Neural cell (in vitro differentiated cells): ENCODE measurements around the gene CSRNP3. TPM values are rescaled to one million over a fixed set of nuclear protein-coding genes. Genes with fewer than 3 reads are reported as not detected.

ENCODE experiments used
- H2AFZ ChIP-seq: fragments of 200-600, 300-800 bp; sonication (generic), shearing (Covaris generic); 2 replicates; pipeline ENCODE4 v1.6.0; 2014; ENCODE audit warnings: low read depth, mild to moderate bottlenecking, antibody characterized with exemption, low read length, moderate library complexity
- H3F3A ChIP-seq: fragments of 200-600 bp; shearing (Covaris generic); 2 replicates; pipeline ENCODE4 v1.6.1; 2016; ENCODE audit warnings: mild to moderate bottlenecking, moderate library complexity, mixed read lengths, antibody characterized with exemption, low read length; ENCODE audit not compliant: insufficient read depth, poor library complexity, severe bottlenecking
- H3K27ac ChIP-seq: fragments of 200-600, 300-800 bp; sonication (generic), shearing (Covaris generic); 2 replicates; pipeline ENCODE4 v1.5.1; 2014; ENCODE audit warnings: mild to moderate bottlenecking, low read length, moderate library complexity
- H3K27me3 ChIP-seq: fragments of 300-800, 200-600 bp; sonication (generic), shearing (Covaris generic); 2 replicates; pipeline ENCODE4 v1.6.0; 2014; ENCODE audit warnings: mild to moderate bottlenecking, low read depth, low read length, moderate library complexity; ENCODE audit not compliant: insufficient read depth
- H3K36me3 ChIP-seq: fragments of 300-800, 200-600 bp; sonication (generic), shearing (Covaris generic); 2 replicates; pipeline ENCODE4 v1.5.1; 2014; ENCODE audit warnings: mild to moderate bottlenecking, antibody characterized with exemption, low read length, moderate library complexity; ENCODE audit not compliant: insufficient read depth
- H3K4me2 ChIP-seq: fragments of 300-800, 200-600 bp; sonication (generic), shearing (Covaris generic); 2 replicates; pipeline ENCODE4 v1.6.0; 2014; ENCODE audit warnings: mild to moderate bottlenecking, low read length
- H3K4me3 ChIP-seq: fragments of 300-800, 200-600 bp; sonication (generic), shearing (Covaris generic); 2 replicates; pipeline ENCODE4 v1.5.1; 2014; ENCODE audit warnings: mild to moderate bottlenecking, low read length, moderate library complexity
- H3K79me2 ChIP-seq: fragments of 200-600 bp; shearing (Covaris generic); replicated peaks from 2 replicates; pipeline ENCODE4 v1.6.0; 2014; ENCODE audit warnings: mild to moderate bottlenecking, low read length, moderate library complexity; ENCODE audit not compliant: insufficient read depth
- H3K9ac ChIP-seq: fragments of 300-800, 200-600 bp; sonication (generic), shearing (Covaris generic); 2 replicates; pipeline ENCODE4 v1.6.1; 2016; ENCODE audit warnings: mild to moderate bottlenecking, low read length, mixed read lengths
- H3K9me2 ChIP-seq: fragments of 200-600 bp; shearing (Covaris generic); 2 replicates; pipeline ENCODE4 v1.6.1; 2016; ENCODE audit warnings: mild to moderate bottlenecking, low read length, mixed read lengths; ENCODE audit not compliant: insufficient read depth
- H3K9me3 ChIP-seq: fragments of 200-600, 300-800 bp; sonication (generic), shearing (Covaris generic); 2 replicates; pipeline ENCODE4 v1.6.1; 2016; ENCODE audit warnings: mild to moderate bottlenecking, mixed run types, low read length, moderate library complexity, mixed read lengths
- H4K20me1 ChIP-seq: fragments of 200-600 bp; shearing (Covaris generic); 2 replicates; pipeline ENCODE4 v1.6.1; 2016; ENCODE audit warnings: mild to moderate bottlenecking, mixed run types; ENCODE audit not compliant: insufficient read depth
- EP300 ChIP-seq: fragments of 450-650 bp; conservative IDR thresholded peaks from 2 replicates; pipeline ENCODE4 v1.6.1; 2014; ENCODE audit warnings: antibody characterized with exemption, mild to moderate bottlenecking, moderate library complexity; ENCODE audit not compliant: poor library complexity, severe bottlenecking
- EZH2 ChIP-seq: fragments of 200-600, 300-800 bp; shearing (Covaris generic), sonication (generic); IDR thresholded peaks from 2 replicates; pipeline ENCODE4 v1.6.1; 2014; ENCODE audit warnings: antibody characterized with exemption, low read length, borderline replicate concordance, mild to moderate bottlenecking; ENCODE audit not compliant: insufficient read depth, poor library complexity, severe bottlenecking
- MXI1 ChIP-seq: fragments of 450-650 bp; conservative IDR thresholded peaks from 2 replicates; pipeline ENCODE4 v1.6.1; 2014; ENCODE audit warnings: antibody characterized with exemption, mild to moderate bottlenecking; ENCODE audit not compliant: poor library complexity, severe bottlenecking
- POLR2AphosphoS5 ChIP-seq: IDR thresholded peaks from 2 replicates; pipeline ENCODE4 v1.6.1; 2012
- RAD21 ChIP-seq: fragments of 450-650 bp; conservative IDR thresholded peaks from 2 replicates; pipeline ENCODE4 v1.6.1; 2014; ENCODE audit warnings: antibody characterized with exemption, mild to moderate bottlenecking, moderate library complexity
- SMC3 ChIP-seq: fragments of 450-650 bp; conservative IDR thresholded peaks from 2 replicates; pipeline ENCODE4 v1.6.1; 2014; ENCODE audit warnings: antibody characterized with exemption, mild to moderate bottlenecking, moderate library complexity; ENCODE audit not compliant: poor library complexity
- TAF1 ChIP-seq: IDR thresholded peaks from 2 replicates; pipeline ENCODE4 v1.6.1; 2012; ENCODE audit warnings: low read depth
- polyA plus RNA-seq: library from polyadenylated mRNA; depleted of rRNA; stranded (reverse); fragments of >200 nt; gene quantifications from 2 replicates; pipeline ENCODE4 v1.2.3, GENCODE V29; 2014
- TF ChIP-seq, protein P1 (sequence below): IDR thresholded peaks from 2 replicates; pipeline ENCODE4 v1.6.1; 2012; ENCODE audit warnings: borderline replicate concordance
- TF ChIP-seq, protein P2 (sequence below): fragments of 450-650 bp; IDR thresholded peaks from 2 replicates; pipeline ENCODE4 v1.5.1; 2014; ENCODE audit warnings: antibody characterized with exemption, mild to moderate bottlenecking, moderate library complexity; ENCODE audit not compliant: poor library complexity, severe bottlenecking

The CSRNP3 gene
- polyA plus RNA-seq, 1 donor from 2014 or later: 66.6 TPM

DNA sequence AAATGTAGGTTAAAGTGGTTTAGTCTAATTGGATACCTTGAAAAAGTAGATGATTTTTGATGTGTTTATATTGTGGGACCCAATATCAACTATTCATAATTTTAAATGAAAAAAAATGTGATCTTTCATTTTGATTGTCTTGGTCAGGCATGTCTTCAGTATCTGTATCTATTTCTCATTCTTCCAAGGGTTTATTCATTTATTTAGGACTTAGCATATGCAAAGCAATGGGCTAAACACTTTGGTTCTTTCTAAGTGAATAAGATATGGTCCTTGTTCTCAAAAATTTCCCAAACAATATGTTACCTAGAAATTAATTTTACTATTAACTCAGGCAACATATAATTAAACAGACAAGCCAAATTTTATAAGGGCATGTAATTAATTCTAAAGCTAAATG lies 49.1 kb downstream of the CSRNP3 start:
- peaks cover 2% of the 10 kb centered on the region for H3F3A ChIP-seq
- H3K9me3 ChIP-seq: no peaks in the 10 kb centered on the region
- H3K27ac ChIP-seq: no peak overlapping the region
- no peak for TF ChIP-seq TAF1
- no peak overlapping the region for H2AFZ ChIP-seq
- H3K27me3 ChIP-seq: no peaks in the 10 kb centered on the region
- no peak overlapping the region for H3K4me2 ChIP-seq
- H3K36me3 ChIP-seq: no peaks in the 10 kb centered on the region
- peaks cover 9% of the 10 kb centered on the region for H3K79me2 ChIP-seq
- H3K4me3 ChIP-seq: no peak overlapping the region
- no peaks in the 10 kb centered on the region for H3K9me2 ChIP-seq
- no peaks in the 10 kb centered on the region for H4K20me1 ChIP-seq
- H3K9ac ChIP-seq: no peak overlapping the region

DNA sequence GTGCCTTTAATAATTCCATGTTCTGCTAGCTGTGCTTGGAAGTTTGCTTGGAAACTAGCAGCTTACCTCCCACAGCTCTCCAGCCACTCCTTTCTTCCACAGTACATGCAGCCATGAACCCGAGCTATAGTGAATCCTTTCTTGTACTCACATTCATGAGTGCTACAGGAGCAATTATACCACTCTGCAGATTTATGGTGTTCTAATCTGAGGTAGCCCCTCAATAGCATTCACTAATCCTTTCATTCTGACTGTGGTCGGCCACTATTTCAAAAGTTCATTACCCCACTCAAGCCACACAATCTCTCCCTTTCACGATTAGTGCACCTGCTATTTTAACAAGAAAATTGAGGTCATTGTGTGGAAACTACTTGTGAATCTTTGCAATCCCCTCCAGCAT lies 53.2 kb downstream of the CSRNP3 start:
- Histone ChIP-seq H3K79me2 (peaks cover 5% of the 10 kb centered on the region), H3K4me2 (no peak overlapping the region), H4K20me1 (no peaks in the 10 kb centered on the region), H3F3A (peaks cover 4% of the 10 kb centered on the region), H3K9me2 (no peaks in the 10 kb centered on the region), H3K27me3 (no peaks in the 10 kb centered on the region), H3K9me3 (no peaks in the 10 kb centered on the region), H3K9ac (no peak overlapping the region), H3K27ac (no peak overlapping the region), H3K36me3 (no peaks in the 10 kb centered on the region), H2AFZ (no peak overlapping the region), H3K4me3 (no peak overlapping the region)
- TF ChIP-seq TAF1 (no peak), EP300 (no peak), RAD21 (no peak), SMC3 (no peak), EZH2 (no peak), POLR2AphosphoS5 (no peak), MXI1 (no peak)
- TF ChIP-seq, protein P1, sequence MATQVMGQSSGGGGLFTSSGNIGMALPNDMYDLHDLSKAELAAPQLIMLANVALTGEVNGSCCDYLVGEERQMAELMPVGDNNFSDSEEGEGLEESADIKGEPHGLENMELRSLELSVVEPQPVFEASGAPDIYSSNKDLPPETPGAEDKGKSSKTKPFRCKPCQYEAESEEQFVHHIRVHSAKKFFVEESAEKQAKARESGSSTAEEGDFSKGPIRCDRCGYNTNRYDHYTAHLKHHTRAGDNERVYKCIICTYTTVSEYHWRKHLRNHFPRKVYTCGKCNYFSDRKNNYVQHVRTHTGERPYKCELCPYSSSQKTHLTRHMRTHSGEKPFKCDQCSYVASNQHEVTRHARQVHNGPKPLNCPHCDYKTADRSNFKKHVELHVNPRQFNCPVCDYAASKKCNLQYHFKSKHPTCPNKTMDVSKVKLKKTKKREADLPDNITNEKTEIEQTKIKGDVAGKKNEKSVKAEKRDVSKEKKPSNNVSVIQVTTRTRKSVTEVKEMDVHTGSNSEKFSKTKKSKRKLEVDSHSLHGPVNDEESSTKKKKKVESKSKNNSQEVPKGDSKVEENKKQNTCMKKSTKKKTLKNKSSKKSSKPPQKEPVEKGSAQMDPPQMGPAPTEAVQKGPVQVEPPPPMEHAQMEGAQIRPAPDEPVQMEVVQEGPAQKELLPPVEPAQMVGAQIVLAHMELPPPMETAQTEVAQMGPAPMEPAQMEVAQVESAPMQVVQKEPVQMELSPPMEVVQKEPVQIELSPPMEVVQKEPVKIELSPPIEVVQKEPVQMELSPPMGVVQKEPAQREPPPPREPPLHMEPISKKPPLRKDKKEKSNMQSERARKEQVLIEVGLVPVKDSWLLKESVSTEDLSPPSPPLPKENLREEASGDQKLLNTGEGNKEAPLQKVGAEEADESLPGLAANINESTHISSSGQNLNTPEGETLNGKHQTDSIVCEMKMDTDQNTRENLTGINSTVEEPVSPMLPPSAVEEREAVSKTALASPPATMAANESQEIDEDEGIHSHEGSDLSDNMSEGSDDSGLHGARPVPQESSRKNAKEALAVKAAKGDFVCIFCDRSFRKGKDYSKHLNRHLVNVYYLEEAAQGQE: no peak
- TF ChIP-seq, protein P2, sequence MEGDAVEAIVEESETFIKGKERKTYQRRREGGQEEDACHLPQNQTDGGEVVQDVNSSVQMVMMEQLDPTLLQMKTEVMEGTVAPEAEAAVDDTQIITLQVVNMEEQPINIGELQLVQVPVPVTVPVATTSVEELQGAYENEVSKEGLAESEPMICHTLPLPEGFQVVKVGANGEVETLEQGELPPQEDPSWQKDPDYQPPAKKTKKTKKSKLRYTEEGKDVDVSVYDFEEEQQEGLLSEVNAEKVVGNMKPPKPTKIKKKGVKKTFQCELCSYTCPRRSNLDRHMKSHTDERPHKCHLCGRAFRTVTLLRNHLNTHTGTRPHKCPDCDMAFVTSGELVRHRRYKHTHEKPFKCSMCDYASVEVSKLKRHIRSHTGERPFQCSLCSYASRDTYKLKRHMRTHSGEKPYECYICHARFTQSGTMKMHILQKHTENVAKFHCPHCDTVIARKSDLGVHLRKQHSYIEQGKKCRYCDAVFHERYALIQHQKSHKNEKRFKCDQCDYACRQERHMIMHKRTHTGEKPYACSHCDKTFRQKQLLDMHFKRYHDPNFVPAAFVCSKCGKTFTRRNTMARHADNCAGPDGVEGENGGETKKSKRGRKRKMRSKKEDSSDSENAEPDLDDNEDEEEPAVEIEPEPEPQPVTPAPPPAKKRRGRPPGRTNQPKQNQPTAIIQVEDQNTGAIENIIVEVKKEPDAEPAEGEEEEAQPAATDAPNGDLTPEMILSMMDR: no peak

DNA sequence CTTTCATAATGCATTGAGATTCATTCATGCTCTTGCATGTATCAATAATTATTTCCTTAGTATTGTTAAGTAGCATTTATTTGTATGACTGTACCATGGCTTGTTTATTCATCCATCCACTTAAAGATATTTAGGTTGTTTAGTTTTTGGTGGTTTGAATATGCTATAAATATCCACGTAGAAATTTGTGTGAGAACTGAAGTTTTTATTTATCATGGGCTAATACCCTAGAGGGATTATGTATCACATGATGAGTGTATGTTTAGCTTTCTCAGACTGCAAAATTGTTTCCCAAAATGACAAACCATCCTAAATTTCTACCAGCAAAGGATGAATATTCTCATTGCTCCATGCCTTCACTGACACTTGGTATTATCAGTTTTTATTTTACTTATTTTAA lies 55.2 kb downstream of the CSRNP3 start:
- no peak overlapping the region for H2AFZ ChIP-seq
- H3K27me3 ChIP-seq: no peaks in the 10 kb centered on the region
- H3K4me3 ChIP-seq: no peak overlapping the region
- no peak overlapping the region for H3K9ac ChIP-seq
- no peaks in the 10 kb centered on the region for H4K20me1 ChIP-seq
- TF ChIP-seq, protein P1: no peak
- no peak for TF ChIP-seq EZH2
- no peak for TF ChIP-seq RAD21
- TF ChIP-seq, protein P2: no peak
- no peak for TF ChIP-seq EP300
- TF ChIP-seq TAF1: no peak
- no peak for TF ChIP-seq POLR2AphosphoS5
- no peak for TF ChIP-seq MXI1
- no peak for TF ChIP-seq SMC3
- peaks cover 4% of the 10 kb centered on the region for H3F3A ChIP-seq
- peaks cover 5% of the 10 kb centered on the region for H3K79me2 ChIP-seq
- H3K9me3 ChIP-seq: no peaks in the 10 kb centered on the region
- H3K36me3 ChIP-seq: no peaks in the 10 kb centered on the region
- H3K9me2 ChIP-seq: no peaks in the 10 kb centered on the region
- no peak overlapping the region for H3K4me2 ChIP-seq
- H3K27ac ChIP-seq: no peak overlapping the region
